ENCODE data around the gene RTN4RL1.

RTN4RL1 gene

DNA sequence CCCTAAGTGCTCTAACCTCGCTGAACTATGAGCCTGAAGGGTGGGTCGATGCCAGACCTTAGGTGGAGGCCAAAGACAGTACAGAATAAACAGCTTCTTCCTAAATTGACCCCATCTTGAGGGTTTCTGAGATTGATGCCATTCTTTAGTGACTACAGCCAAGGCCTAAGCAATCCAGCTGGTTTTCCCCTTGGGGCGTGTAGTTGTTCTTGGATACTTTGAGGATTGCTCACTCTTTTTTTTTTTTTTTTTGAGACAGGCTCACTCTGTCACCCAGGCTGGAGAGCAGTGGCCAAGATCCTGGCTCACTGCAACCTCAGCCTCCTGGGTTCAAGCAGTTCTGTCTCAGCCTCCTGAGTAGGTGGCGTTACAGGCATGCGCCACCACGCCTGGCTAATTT, 18.7 kb upstream of the RTN4RL1 start:
- DNase-seq (ENCODE audit: low spot score): no peak

DNA sequence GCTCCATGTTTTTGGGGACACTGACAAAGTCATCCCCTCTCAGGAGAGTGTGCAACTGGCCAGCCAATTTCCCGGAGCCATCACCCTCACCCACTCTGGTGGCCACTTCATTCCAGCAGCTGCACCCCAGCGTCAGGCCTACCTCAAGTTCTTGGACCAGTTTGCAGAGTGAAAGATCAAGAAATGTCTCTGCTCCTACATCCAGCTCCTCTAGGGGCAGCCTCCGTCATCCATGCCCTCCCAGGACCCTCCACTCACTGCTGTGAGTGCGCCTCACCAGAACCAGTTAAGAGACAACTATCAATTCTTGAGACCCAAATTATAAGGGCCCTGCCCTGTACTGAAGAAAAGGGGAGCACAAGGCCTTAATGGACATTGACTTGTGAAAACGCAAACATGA, 17.8 kb upstream of the RTN4RL1 start:
- DNase-seq (ENCODE audit: low spot score): no peak

GRCh38 chr17:2042390-2042847, 17.3 kb upstream of the RTN4RL1 start:
- DNase-seq (ENCODE audit: low spot score): no peak

GRCh38 chr17:2041561-2042389, 16.6 kb upstream of the RTN4RL1 start, which contains the start of gene OVCA2:
Gene OVCA2 (plus strand): TSS chr17:2042022. CDS start chr17:2042048, 26 bp downstream.
- DNase-seq (ENCODE audit: low spot score): peak; percentile 97

GRCh38 chr17:2040942-2041560, 15.9 kb upstream of the RTN4RL1 start:
- DNase-seq (ENCODE audit: low spot score): no peak

- DNase-seq (ENCODE audit: low spot score): no peak
Observed at GRCh38 chr17:2040219-2040827, 15.2 kb upstream of the RTN4RL1 start.

- DNase-seq (ENCODE audit: low spot score): no peak
Observed at GRCh38 chr17:2037155-2037554, 12.0 kb upstream of the RTN4RL1 start.

DNA sequence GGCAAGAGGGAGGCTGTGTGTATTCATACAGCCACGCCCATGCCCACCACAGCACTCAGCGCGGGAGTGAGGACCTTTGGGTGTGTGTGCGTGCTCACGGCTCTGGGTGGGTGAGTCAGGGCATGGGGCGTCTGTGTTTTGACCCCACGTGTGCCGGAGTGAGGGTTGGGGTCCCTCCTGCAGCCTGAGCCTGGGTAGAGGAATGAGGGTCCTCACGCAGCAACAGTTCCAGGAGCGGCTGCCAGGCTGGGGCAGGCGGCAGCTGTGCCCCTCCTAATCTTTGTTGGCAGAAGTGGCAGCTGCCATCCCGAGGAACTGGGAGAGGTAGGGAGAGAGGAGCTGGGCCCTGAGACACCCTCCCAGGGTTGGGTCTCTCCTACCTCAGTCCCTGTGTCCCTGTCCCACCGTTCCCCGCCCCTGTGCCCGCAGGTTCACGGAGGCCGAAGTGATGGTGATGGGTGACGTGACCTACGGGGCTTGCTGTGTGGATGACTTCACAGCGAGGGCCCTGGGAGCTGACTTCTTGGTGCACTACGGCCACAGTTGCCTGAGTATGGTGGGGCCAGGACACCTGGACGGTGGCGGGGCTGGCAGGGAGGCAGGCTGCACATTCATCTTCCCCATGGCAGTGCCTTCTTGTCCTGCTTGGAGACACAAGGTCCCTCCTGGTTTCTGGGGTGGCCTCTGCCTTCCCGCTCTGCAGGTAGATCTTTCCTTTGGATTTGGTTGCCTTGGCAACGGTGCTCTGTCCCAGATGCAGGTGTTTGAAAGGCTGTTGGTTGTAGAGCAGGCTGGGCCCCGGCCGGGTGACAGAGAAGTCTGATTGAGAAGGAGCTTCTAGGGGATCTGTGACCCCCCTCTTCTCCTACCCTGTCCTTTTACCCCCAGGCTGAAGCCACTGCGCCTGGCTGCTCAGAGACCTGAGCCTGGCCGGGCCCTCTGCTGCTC, 10.7 kb upstream of the RTN4RL1 start:
- DNase-seq (ENCODE audit: low spot score): no peak

DNA sequence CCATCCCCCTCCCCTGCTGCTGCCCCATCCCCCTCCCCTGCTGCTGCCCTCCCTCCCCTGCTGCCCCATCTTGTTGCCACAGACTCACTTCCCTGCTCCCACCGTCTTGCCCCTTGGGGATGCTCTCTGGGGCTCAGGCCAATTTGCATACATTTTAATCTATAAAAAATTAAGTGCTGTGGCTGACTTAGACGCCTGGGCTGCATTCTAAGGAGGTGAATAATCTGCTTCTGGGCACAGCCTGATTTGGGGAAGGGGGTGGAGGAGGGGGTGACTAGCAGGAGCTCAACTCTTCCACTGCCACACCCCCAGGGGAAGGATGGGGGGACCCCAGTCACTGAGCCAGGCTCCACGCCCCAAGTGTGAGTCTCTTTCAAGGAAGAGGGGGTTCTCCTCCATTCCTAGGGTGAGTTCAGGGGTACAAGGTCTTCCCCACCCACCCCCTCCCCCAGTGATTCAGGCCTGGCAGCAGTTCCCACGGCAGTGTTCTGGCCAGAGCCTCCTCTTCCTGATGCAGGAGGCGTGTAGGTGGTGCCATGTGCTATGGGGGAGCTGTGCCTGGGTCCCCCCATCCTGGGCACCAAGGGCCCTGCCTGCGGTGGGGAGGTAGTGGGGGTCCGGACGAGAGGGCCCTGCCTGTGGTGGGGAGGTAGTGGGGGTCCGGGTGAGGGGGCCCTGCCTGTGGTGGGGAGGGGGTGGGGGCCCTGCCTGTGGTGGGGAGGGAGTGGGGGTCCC, 9.8 kb upstream of the RTN4RL1 start:
- DNase-seq (ENCODE audit: low spot score): no peak

- no peak for DNase-seq (ENCODE audit: low spot score)
Observed at GRCh38 chr17:2034157-2034556, 9.0 kb upstream of the RTN4RL1 start.

- no peak for DNase-seq (ENCODE audit: low spot score)
Observed at GRCh38 chr17:2033153-2033552, 8.0 kb upstream of the RTN4RL1 start.

DNA sequence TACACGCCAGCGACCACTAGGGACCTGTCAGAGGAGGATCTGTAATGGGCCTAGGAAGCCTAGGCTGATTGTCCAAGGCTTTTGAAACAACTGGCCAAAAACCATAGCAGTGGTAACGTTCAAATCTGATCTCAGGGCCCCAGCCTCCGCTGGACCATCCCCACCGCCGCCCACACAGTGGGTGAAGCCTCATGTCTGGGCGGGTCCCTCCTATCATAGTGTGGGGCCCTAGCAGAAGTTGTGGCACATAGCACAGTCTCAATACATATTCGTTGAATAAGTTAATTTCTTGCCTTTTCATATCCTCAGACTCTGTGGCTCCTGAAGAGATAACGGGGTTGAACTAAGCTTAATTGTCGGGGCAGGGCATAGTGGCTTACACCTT, 5.6 kb upstream of the RTN4RL1 start:
- no peak for DNase-seq (ENCODE audit: low spot score)

DNA sequence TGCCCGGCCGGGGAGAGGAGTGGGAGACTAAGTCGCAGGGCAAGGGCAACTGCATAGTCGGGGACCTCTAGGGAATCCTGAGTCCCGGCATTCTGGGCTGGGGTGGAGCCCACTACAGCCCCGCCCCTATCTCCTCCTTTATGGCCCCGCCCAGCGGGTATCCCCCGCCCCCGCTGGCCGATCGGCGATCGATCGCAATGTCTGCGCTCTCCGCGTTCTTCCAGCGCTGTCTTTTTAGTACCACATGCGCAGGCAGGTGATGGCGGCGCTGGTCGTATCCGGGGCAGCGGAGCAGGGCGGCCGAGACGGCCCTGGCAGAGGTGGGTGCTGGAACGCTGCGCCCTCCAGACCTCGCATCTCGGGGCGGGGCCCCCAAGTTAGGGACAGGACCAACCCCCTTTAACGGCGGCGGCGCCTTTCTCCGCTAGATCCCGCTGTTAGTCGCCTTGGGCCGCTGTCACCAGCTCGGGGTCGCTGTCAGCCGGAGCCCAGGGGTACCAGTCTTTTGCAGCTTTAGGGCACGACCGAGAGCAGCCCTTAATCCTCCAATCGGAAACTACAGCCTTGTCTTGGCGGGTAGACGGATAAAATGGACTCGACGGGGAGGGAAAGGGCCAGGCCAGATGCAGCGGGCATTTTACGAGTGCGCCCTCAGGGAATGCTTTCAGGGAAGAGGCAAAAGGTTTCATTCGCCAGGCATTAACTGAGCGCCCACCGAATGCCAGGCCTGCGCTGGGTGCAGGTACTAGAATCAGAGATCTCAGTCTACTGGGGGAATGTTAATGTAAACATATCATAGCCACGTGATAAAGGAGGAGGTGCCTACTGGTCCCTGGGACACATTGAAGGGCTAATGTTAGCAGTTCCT, 5.0 kb upstream of the RTN4RL1 start, which contains the start of gene DPH1:
TSS of gene DPH1 (plus strand) at position 243 of the 868 bp plus-strand sequence. CDS start at position 260, 17 bp downstream.
- peak; percentile 87 for DNase-seq (ENCODE audit: low spot score)

- DNase-seq (ENCODE audit: low spot score): no peak
Observed at GRCh38 chr17:2028737-2029136, 3.6 kb upstream of the RTN4RL1 start.

DNA sequence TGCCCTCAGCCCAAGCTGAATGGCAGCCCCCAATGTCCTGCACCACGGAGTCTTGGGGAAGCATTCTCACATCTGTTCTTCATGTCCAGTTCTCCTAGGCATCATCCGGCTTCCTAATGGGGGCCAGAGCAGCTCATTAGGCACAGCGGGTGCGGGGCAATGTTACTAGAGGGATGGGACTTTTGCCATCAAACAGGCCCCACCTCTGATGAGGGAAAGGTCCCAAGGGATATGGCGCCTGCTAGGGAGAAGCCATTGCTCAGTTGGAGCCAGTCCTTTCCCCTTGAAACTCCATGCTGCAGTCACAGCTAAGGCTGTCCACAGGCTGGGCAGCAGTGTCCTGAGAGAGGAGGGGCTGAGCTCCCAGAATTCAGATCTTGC, 3.1 kb upstream of the RTN4RL1 start:
- DNase-seq (ENCODE audit: low spot score): no peak

DNA sequence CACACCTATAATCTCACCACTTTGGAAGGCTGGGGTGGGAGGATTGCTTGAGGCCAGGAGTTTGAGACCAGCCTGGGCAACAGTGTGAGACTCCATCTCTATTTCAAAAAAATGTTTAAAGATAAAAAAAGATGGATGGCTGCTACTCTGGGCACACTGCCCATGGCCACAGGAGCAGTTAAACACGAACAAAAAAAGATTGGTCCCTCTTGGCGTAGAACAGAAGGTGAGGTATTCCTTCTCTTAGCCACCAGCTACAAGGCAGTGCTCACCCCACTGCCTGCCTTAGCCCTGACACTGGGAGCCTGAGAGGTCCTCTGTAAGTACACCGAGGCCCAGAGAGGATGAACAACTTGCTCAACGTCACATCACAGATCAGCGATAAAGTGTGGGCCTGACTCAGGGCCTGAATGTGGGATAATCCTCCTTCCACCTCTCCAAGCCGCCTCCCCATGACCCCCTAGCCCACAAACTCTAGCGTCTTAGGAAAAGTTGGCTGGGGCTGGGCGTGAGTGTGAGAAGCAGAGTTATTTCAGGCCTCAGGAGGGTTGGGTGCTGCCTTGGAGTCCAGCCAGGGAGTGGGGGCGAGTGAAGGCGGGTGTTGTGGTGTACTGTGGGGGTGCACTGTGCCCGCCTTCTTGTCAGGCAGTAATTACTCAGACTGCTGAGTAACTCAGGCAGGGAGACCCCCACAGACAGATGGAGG, 2.5 kb upstream of the RTN4RL1 start:
- no peak for DNase-seq (ENCODE audit: low spot score)

DNA sequence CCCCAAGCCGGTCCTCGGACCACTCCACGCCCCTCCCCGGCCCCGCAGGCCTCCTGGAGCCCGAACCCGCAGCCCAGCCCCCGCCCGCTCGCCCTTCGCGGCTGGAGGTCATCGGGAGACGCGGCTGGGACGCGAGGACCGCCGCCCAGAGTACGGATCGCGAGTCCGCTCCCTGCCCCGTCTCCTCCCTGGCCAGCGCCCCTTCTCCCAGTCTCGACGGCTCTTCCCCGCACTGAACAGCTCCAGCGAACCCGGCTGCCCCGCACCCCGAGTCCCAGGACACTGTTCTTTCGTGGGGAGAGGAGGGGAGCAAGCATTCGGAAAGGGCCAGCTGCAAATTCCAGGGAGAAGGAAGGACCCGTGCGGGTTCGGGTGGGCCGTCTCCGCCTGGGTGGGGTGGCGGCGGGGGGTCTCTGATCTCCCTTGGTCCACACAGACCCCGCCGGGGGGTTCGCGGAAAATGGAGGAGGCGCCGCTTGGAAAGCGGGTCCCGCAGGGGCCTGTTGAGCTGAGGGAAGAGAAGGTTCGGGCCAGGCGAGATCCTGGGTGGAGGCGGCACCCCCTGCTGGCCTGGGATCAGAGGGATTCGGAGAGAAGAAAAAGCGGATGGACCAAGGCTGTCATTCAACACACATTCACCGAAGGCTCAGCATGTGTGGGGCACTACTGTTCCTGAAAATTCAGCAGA, 632 bp upstream of the RTN4RL1 start:
- DNase-seq (ENCODE audit: low spot score): no peak

GRCh38 chr17:2024572-2025219, 438 bp downstream of the RTN4RL1 start:
- no peak for DNase-seq (ENCODE audit: low spot score)
